ENCODE results near the gene HNRNPC. TPM values are rescaled to one million over a fixed set of nuclear protein-coding genes. Genes with fewer than 3 reads are reported as not detected.
A peak's percentile ranks its signal among the peaks of the same experiment; 100 is the strongest.

The HNRNPC gene
- total and polyA plus RNA-seq, 10 of the 15 experiments (the other 5 are each of a cell fraction or from before 2014, with no cell fraction given), result 679 to 1,492 (median 1,262) TPM

GRCh38 chr14:21269252-21270046 lies at the start of gene HNRNPC (continued):
- TF ChIP-seq, protein P1, sequence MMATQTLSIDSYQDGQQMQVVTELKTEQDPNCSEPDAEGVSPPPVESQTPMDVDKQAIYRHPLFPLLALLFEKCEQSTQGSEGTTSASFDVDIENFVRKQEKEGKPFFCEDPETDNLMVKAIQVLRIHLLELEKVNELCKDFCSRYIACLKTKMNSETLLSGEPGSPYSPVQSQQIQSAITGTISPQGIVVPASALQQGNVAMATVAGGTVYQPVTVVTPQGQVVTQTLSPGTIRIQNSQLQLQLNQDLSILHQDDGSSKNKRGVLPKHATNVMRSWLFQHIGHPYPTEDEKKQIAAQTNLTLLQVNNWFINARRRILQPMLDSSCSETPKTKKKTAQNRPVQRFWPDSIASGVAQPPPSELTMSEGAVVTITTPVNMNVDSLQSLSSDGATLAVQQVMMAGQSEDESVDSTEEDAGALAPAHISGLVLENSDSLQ (IDR thresholded peaks at IDR 0.05), result peak; percentile 100
- TF ChIP-seq, protein P2, sequence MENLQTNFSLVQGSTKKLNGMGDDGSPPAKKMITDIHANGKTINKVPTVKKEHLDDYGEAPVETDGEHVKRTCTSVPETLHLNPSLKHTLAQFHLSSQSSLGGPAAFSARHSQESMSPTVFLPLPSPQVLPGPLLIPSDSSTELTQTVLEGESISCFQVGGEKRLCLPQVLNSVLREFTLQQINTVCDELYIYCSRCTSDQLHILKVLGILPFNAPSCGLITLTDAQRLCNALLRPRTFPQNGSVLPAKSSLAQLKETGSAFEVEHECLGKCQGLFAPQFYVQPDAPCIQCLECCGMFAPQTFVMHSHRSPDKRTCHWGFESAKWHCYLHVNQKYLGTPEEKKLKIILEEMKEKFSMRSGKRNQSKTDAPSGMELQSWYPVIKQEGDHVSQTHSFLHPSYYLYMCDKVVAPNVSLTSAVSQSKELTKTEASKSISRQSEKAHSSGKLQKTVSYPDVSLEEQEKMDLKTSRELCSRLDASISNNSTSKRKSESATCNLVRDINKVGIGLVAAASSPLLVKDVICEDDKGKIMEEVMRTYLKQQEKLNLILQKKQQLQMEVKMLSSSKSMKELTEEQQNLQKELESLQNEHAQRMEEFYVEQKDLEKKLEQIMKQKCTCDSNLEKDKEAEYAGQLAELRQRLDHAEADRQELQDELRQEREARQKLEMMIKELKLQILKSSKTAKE (IDR thresholded peaks at IDR 0.05; ENCODE audit: low read depth, poor library complexity, severe bottlenecking), result peak; percentile 99
- peak; percentile 93 for TF ChIP-seq CBFB (IDR thresholded peaks at IDR 0.05; ENCODE audit: low read depth)
- peak in 1 of 2 experiments; percentile 43; a peak in 1 of 4 replicates for TF ChIP-seq IKZF2 (IDR thresholded peaks at IDR 0.05)
- TF ChIP-seq BACH1 (IDR thresholded peaks at IDR 0.05; ENCODE audit: borderline replicate concordance), result peak; percentile 67; the same call in 1 of the 2 replicates
- TF ChIP-seq DPF2 (IDR thresholded peaks at IDR 0.05), result peak; percentile 100
- peak; percentile 98 for TF ChIP-seq NFYA (IDR thresholded peaks at IDR 0.05; ENCODE audit: borderline replicate concordance, low read depth, low read length)
- peak; percentile 98 for TF ChIP-seq TAF1 (IDR thresholded peaks at IDR 0.05; ENCODE audit: borderline replicate concordance, low read depth, low read length)
- peak; percentile 97 for TF ChIP-seq KLF5 (IDR thresholded peaks at IDR 0.05; ENCODE audit: partially characterized antibody)
- TF ChIP-seq SMAD1 (IDR thresholded peaks at IDR 0.05; ENCODE audit: low read depth, partially characterized antibody), result peak; percentile 95
- no peak for TF ChIP-seq ZBTB4 (CRISPR knock-in tag; IDR thresholded peaks at IDR 0.05)
- no peak for TF ChIP-seq ZNF622 (IDR thresholded peaks at IDR 0.05)
- TF ChIP-seq MTA2 (IDR thresholded peaks at IDR 0.05; ENCODE audit: low read depth), result no peak
- peak; percentile 68 for TF ChIP-seq E2F8 (IDR thresholded peaks at IDR 0.05; ENCODE audit: low read depth, partially characterized antibody)
- no peak for TF ChIP-seq RCOR1 (conservative IDR thresholded peaks at IDR 0.05; ENCODE audit: low read depth, low read length)
- TF ChIP-seq TBL1XR1 (IDR thresholded peaks at IDR 0.05; ENCODE audit: low read depth, low read length), result no peak
- TF ChIP-seq POLR2AphosphoS2 (IDR thresholded peaks at IDR 0.05; ENCODE audit: low read depth, low read length), result peak; percentile 95
- TF ChIP-seq BCL3 (IDR thresholded peaks at IDR 0.05; ENCODE audit: borderline replicate concordance, insufficient read depth, low read depth, low read length, poor library complexity, severe bottlenecking), result no peak
- TF ChIP-seq SP1 (IDR thresholded peaks at IDR 0.05; ENCODE audit: low read depth, low read length), result peak; percentile 99

Data from GM12878 (cell line).